ENCODE measurements around the gene NEDD4L.

- TF ChIP-seq SUZ12 (IDR thresholded peaks at IDR 0.05) (no peak), ELF4 (IDR thresholded peaks at IDR 0.05) (no peak), FOXM1 (IDR thresholded peaks at IDR 0.05; ENCODE audit: borderline replicate concordance) (no peak), ZNF384 (IDR thresholded peaks at IDR 0.05) (no peak), HDGF (IDR thresholded peaks at IDR 0.05; ENCODE audit: borderline replicate concordance) (no peak), SP1 (IDR thresholded peaks at IDR 0.05) (no peak), FOXK2 (IDR thresholded peaks at IDR 0.05) (no peak), FOXA1 (IDR thresholded peaks at IDR 0.05) (no peak), NFRKB (IDR thresholded peaks at IDR 0.05) (no peak)
- TF ChIP-seq, protein P1, sequence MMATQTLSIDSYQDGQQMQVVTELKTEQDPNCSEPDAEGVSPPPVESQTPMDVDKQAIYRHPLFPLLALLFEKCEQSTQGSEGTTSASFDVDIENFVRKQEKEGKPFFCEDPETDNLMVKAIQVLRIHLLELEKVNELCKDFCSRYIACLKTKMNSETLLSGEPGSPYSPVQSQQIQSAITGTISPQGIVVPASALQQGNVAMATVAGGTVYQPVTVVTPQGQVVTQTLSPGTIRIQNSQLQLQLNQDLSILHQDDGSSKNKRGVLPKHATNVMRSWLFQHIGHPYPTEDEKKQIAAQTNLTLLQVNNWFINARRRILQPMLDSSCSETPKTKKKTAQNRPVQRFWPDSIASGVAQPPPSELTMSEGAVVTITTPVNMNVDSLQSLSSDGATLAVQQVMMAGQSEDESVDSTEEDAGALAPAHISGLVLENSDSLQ (IDR thresholded peaks at IDR 0.05) = no peak
Observed at GRCh38 chr18:58110398-58110797, 66.4 kb downstream of the NEDD4L start.
